Neural crest cell (in vitro differentiated cells): ENCODE results near the gene STRIP2. TPM values are rescaled to one million over a fixed set of nuclear protein-coding genes. Genes with fewer than 3 reads are reported as not detected.
"Not testable (repeated sequence)": the region's sequence is repeated elsewhere in the genome, so short reads cannot be mapped to it uniquely, and the experiment has no call there.

Source experiments
- DNase-seq: peaks from one replicate; pipeline ENCODE4 v3.0.0; 2021; ENCODE audit warnings: low read depth, mixed read lengths, low spot score
- H3K27ac Mint-ChIP-seq: one replicate; pipeline ENCODE4 v1.8.0; 2021; ENCODE audit warnings: mild to moderate bottlenecking, mixed read lengths; ENCODE audit not compliant: unreplicated experiment
- H3K27me3 Mint-ChIP-seq: 2 replicates; pipeline ENCODE4 v1.8.0; 2021; ENCODE audit warnings: low read depth, mild to moderate bottlenecking, mixed read lengths
- H3K36me3 Mint-ChIP-seq: 2 replicates; pipeline ENCODE4 v1.8.0; 2021; ENCODE audit warnings: low read depth, mild to moderate bottlenecking, mixed read lengths
- H3K4me1 Mint-ChIP-seq: 2 replicates; pipeline ENCODE4 v1.8.0; 2021; ENCODE audit warnings: mixed read lengths
- H3K4me3 Mint-ChIP-seq: one replicate; pipeline ENCODE4 v1.8.0; 2021; ENCODE audit warnings: mild to moderate bottlenecking, mixed read lengths
- H3K9me3 Mint-ChIP-seq: 2 replicates; pipeline ENCODE4 v1.8.0; 2021; ENCODE audit warnings: mixed read lengths
- total RNA-seq: library from RNA; stranded (reverse); gene quantifications from 2 replicates; pipeline ENCODE4 v1.2.1, GENCODE V29; 2021
- TF ChIP-seq, protein P1 (sequence below): fragments of 200-600 bp; sonication (generic); conservative IDR thresholded peaks from 2 replicates; pipeline ENCODE4 v1.5.0; 2021; ENCODE audit warnings: antibody characterized with exemption, mild to moderate bottlenecking

The STRIP2 gene
- total RNA-seq, 1 donor from 2014 or later = 11.6 TPM

DNA sequence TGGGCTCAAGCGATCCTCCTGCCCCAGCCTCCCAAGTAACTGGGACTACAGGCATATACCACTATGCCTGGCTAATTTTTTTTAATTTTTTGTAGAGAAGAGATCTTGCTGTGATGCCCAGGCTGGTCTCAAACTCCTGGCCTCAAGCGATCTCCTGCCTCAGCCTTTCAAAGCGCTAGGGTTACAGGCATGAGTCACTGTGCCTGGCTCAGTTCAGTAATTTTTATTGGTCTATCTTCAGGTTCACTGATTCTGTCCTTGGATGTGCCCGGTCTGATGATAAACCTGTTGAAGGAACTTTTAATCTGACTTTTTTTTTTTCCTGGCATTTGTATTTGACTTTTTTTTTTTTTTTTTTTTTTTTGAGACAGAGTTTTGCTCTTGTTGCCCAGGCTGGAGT, 40.1 kb upstream of the STRIP2 start:
- no peaks in the 10 kb centered on the region for H3K4me1 Mint-ChIP-seq
- TF ChIP-seq, protein P1, sequence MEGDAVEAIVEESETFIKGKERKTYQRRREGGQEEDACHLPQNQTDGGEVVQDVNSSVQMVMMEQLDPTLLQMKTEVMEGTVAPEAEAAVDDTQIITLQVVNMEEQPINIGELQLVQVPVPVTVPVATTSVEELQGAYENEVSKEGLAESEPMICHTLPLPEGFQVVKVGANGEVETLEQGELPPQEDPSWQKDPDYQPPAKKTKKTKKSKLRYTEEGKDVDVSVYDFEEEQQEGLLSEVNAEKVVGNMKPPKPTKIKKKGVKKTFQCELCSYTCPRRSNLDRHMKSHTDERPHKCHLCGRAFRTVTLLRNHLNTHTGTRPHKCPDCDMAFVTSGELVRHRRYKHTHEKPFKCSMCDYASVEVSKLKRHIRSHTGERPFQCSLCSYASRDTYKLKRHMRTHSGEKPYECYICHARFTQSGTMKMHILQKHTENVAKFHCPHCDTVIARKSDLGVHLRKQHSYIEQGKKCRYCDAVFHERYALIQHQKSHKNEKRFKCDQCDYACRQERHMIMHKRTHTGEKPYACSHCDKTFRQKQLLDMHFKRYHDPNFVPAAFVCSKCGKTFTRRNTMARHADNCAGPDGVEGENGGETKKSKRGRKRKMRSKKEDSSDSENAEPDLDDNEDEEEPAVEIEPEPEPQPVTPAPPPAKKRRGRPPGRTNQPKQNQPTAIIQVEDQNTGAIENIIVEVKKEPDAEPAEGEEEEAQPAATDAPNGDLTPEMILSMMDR = no peak
- H3K9me3 Mint-ChIP-seq = no peaks in the 10 kb centered on the region
- H3K36me3 Mint-ChIP-seq = peaks cover 5% of the 10 kb centered on the region
- no peak overlapping the region for H3K27ac Mint-ChIP-seq
- DNase-seq = no peak
- H3K4me3 Mint-ChIP-seq = no peak overlapping the region
- H3K27me3 Mint-ChIP-seq = no peaks in the 10 kb centered on the region

GRCh38 chr7:129394982-129395914, 39.0 kb upstream of the STRIP2 start:
- peaks cover 5% of the 10 kb centered on the region for H3K36me3 Mint-ChIP-seq
- H3K27ac Mint-ChIP-seq = no peak overlapping the region
- no peaks in the 10 kb centered on the region for H3K4me1 Mint-ChIP-seq
- no peak overlapping the region for H3K4me3 Mint-ChIP-seq
- H3K9me3 Mint-ChIP-seq = no peaks in the 10 kb centered on the region
- TF ChIP-seq, protein P1 = no peak
- H3K27me3 Mint-ChIP-seq = no peaks in the 10 kb centered on the region
- no peak for DNase-seq

GRCh38 chr7:129401228-129401966, 32.8 kb upstream of the STRIP2 start:
- H3K27ac Mint-ChIP-seq = no peak overlapping the region
- TF ChIP-seq, protein P1 = no peak
- H3K9me3 Mint-ChIP-seq = no peaks in the 10 kb centered on the region
- no peak for DNase-seq
- no peaks in the 10 kb centered on the region for H3K27me3 Mint-ChIP-seq
- no peaks in the 10 kb centered on the region for H3K4me1 Mint-ChIP-seq
- H3K36me3 Mint-ChIP-seq = peaks cover 9% of the 10 kb centered on the region
- H3K4me3 Mint-ChIP-seq = no peak overlapping the region

DNA sequence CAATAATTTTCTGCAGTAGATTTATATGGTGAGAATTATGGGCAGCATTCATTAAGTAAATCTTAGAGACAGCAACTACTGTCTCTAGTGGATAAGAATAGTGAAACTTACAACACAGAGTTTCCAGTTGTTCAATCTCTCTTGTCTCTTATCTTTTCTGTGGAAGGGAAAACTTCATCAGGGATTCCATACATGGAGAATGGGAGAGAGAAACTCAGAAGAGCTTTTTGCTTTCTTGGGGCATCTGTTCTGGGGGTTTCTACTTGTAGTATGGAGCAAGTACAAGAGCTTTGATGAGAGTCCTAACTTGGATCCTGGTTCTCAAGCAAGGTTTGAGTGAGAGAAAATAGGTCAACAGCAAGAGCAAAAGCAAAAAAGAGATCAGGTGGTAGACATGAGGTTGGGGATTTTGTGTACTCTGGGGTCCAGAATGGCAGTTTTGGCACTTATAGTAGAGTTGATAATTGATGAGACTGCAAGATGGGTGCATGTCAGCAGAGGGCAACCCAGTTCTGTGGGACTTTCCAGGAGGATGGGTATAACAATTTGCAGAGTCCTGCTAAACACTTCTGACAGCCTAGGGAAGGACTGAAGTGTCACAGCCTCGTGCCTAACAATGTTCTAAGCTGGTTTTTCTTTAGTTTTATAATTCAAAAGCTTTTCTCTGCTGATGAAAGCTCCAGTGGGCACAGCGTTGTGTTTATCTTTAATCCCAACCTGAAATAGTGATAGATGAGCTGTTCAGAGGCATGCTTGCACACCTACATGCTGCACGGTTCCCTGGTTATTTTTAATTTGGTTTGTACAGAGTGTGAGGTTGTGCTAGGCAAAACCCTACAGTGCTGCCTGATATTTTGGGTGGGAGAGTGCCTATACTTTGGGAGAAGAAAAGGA, 32.0 kb upstream of the STRIP2 start:
- no peaks in the 10 kb centered on the region for H3K27me3 Mint-ChIP-seq
- peaks cover 10% of the 10 kb centered on the region for H3K36me3 Mint-ChIP-seq
- no peak overlapping the region for H3K4me3 Mint-ChIP-seq
- no peaks in the 10 kb centered on the region for H3K9me3 Mint-ChIP-seq
- no peaks in the 10 kb centered on the region for H3K4me1 Mint-ChIP-seq
- TF ChIP-seq, protein P1 = no peak
- no peak for DNase-seq
- no peak overlapping the region for H3K27ac Mint-ChIP-seq

- Mint-ChIP-seq H3K36me3 (peaks cover 16% of the 10 kb centered on the region), H3K9me3 (no peaks in the 10 kb centered on the region), H3K27me3 (no peaks in the 10 kb centered on the region), H3K4me1 (no peaks in the 10 kb centered on the region), H3K4me3 (no peak overlapping the region), H3K27ac (no peak overlapping the region)
- no peak for DNase-seq
- TF ChIP-seq, protein P1 = no peak
These were observed 28.7 kb upstream of the STRIP2 start for GRCh38 chr7:129405527-129405926.

DNA sequence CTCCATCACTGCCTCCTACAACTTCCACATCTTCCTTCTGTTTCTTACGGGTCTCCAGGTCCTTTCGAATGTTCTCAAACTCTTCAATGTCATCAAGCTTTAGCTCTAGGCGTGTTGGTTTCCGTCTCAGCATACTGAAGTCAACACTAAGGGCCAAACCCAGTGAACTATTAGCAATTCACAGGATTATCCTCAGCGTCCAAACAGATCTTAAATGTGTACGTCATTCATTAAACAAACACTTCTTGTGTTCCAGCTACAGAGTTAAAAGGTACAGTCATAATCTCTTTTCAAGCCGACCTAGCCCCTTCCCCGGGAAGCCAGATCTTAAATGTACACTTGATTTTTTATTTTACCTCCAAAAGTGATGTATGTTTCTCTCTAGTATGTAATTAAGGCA, 24.0 kb upstream of the STRIP2 start:
- H3K9me3 Mint-ChIP-seq, H3K4me1 Mint-ChIP-seq: not testable (repeated sequence)

More for the DNA sequence above, 24.0 kb upstream of the STRIP2 start:
- DNase-seq, H3K4me3 Mint-ChIP-seq, H3K27me3 Mint-ChIP-seq, H3K27ac Mint-ChIP-seq: not testable (repeated sequence)
- peaks cover 27% of the 10 kb centered on the region for H3K36me3 Mint-ChIP-seq
